Measurements from ENCODE around the gene TMIGD1. TPM values are rescaled to one million over a fixed set of nuclear protein-coding genes. Genes with fewer than 3 reads are reported as not detected.

TMIGD1 gene
- total and polyA plus RNA-seq, 2 donors (not counting 1 experiment from before 2014, with no cell fraction given), result not detected

DNA sequence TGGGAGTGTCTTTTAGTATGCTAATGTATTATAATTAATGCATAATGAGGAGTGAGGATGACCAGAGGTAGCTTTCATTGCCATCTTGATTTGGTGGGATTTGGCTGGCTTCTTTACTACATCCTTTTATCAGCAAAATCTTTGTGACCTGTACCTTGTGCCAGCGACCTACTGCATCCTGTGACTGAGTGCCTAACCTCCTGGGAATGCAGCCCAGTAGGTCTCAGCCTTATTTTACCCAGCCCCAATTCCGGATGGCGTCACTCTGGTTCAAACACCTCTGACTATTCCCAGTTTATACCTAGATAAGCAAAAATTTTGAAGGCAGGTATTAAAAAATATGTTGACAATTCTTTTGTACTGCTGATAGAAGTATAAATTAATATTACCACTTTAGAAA lies 31.6 kb downstream of the TMIGD1 start:
- H3K79me2 ChIP-seq (ENCODE audit: control insufficient read depth, insufficient read depth, low read length), result no peaks in the 10 kb centered on the region
- no peaks in the 10 kb centered on the region for H3K36me3 ChIP-seq (ENCODE audit: control insufficient read depth, insufficient read depth, low read length)
- no peaks in the 10 kb centered on the region for H3K27me3 ChIP-seq (ENCODE audit: control insufficient read depth, insufficient read depth, low read length)
- H3K4me1 ChIP-seq (ENCODE audit: control insufficient read depth, extremely low read depth, insufficient read depth, low read length), result no peaks in the 10 kb centered on the region
- H4K20me1 ChIP-seq (ENCODE audit: control insufficient read depth, extremely low read depth, insufficient read depth, low read length), result no peaks in the 10 kb centered on the region
- TF ChIP-seq EZH2 (IDR thresholded peaks at IDR 0.05; ENCODE audit: low read length, missing control alignments), result no peak
- TF ChIP-seq, protein P1, sequence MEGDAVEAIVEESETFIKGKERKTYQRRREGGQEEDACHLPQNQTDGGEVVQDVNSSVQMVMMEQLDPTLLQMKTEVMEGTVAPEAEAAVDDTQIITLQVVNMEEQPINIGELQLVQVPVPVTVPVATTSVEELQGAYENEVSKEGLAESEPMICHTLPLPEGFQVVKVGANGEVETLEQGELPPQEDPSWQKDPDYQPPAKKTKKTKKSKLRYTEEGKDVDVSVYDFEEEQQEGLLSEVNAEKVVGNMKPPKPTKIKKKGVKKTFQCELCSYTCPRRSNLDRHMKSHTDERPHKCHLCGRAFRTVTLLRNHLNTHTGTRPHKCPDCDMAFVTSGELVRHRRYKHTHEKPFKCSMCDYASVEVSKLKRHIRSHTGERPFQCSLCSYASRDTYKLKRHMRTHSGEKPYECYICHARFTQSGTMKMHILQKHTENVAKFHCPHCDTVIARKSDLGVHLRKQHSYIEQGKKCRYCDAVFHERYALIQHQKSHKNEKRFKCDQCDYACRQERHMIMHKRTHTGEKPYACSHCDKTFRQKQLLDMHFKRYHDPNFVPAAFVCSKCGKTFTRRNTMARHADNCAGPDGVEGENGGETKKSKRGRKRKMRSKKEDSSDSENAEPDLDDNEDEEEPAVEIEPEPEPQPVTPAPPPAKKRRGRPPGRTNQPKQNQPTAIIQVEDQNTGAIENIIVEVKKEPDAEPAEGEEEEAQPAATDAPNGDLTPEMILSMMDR (conservative IDR thresholded peaks at IDR 0.05 in 1 of 2, IDR thresholded peaks at IDR 0.05 in 1 of 2; ENCODE audit: low read depth in 1 of 2, low read length in 2 of 2), result no peak
- no peak overlapping the region for H3K4me3 ChIP-seq (replicated peaks in 1 of 4; ENCODE audit: control extremely low read depth in 1 of 4, insufficient read depth in 1 of 4, low read depth in 3 of 4, low read length in 4 of 4)
- H3K4me2 ChIP-seq (ENCODE audit: extremely low read depth, insufficient read depth, low read length), result no peak overlapping the region
- H3K9me3 ChIP-seq (ENCODE audit: control insufficient read depth, insufficient read depth, low read depth, low read length), result no peaks in the 10 kb centered on the region
- no peak overlapping the region for H3K9ac ChIP-seq (ENCODE audit: insufficient read depth, low read length)
- H3K27ac ChIP-seq (ENCODE audit: insufficient read depth, low read length), result no peak overlapping the region
- DNase-seq (ENCODE audit: low read depth in 2 of 2), result no peak
- no peak overlapping the region for H2AFZ ChIP-seq (ENCODE audit: low read length)

DNA sequence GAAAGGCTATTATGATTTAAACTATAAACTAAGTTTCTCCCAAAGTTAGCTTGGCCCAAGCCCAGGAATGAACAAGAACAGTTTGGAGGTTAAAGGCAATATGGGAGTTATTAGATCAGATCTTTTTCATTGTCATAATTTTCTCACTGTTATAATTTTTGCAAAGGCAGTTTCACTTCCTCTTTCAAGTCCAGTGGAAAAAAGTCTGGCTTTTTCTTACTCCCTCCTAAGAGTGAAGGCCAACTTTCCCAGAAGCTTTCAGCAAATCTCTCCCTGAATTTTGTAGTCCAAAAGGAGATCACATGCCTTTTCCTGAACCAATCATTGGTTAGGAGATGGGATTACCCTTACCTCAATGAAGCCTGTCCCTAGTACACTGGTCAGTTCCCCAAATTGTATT lies 33.0 kb downstream of the TMIGD1 start:
- Histone ChIP-seq H3K9me3 (ENCODE audit: control insufficient read depth, insufficient read depth, low read depth, low read length) (no peaks in the 10 kb centered on the region), H3K4me3 (replicated peaks in 1 of 4; ENCODE audit: control extremely low read depth in 1 of 4, insufficient read depth in 1 of 4, low read depth in 3 of 4, low read length in 4 of 4) (no peak overlapping the region)

DNA sequence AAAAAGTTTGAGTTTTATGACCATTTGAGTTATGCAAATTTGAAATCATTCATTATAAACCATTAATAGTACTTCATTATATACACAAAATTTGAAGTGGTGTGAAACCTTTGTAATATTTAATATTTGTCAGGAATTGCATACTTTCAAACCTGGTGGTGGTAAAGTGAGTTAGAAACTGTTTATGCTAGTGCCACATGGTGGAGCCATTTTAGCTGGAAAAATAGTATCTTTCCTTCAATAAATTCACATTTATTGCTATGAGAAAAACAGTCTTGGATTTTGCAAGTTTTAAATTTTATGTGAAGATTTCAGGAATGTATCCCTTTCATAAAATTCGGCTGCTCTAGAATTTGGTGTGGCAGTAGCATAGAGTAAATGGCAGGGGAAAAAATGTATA lies 34.9 kb downstream of the TMIGD1 start:
- Histone ChIP-seq H3K27me3 (ENCODE audit: control insufficient read depth, insufficient read depth, low read length) (no peaks in the 10 kb centered on the region), H3K27ac (ENCODE audit: insufficient read depth, low read length) (no peak overlapping the region), H3K9me3 (ENCODE audit: control insufficient read depth, insufficient read depth, low read depth, low read length) (no peaks in the 10 kb centered on the region), H3K4me3 (replicated peaks in 1 of 4; ENCODE audit: control extremely low read depth in 1 of 4, insufficient read depth in 1 of 4, low read depth in 3 of 4, low read length in 4 of 4) (no peak overlapping the region), H3K9ac (ENCODE audit: insufficient read depth, low read length) (no peak overlapping the region), H3K4me1 (ENCODE audit: control insufficient read depth, extremely low read depth, insufficient read depth, low read length) (no peaks in the 10 kb centered on the region), H3K36me3 (ENCODE audit: control insufficient read depth, insufficient read depth, low read length) (no peaks in the 10 kb centered on the region), H2AFZ (ENCODE audit: low read length) (no peak overlapping the region), H3K4me2 (ENCODE audit: extremely low read depth, insufficient read depth, low read length) (no peak overlapping the region), H3K79me2 (ENCODE audit: control insufficient read depth, insufficient read depth, low read length) (no peaks in the 10 kb centered on the region), H4K20me1 (ENCODE audit: control insufficient read depth, extremely low read depth, insufficient read depth, low read length) (no peaks in the 10 kb centered on the region)
- DNase-seq (ENCODE audit: low read depth in 2 of 2), result peak in 1 of 2 donors; percentile 46
- TF ChIP-seq, protein P1 (conservative IDR thresholded peaks at IDR 0.05 in 1 of 2, IDR thresholded peaks at IDR 0.05 in 1 of 2; ENCODE audit: low read depth in 1 of 2, low read length in 2 of 2), result peak; percentile 23 to 49
- TF ChIP-seq EZH2 (IDR thresholded peaks at IDR 0.05; ENCODE audit: low read length, missing control alignments), result no peak

More for the DNA sequence above, 33.0 kb downstream of the TMIGD1 start:
- H4K20me1 ChIP-seq (ENCODE audit: control insufficient read depth, extremely low read depth, insufficient read depth, low read length), result no peaks in the 10 kb centered on the region
- H3K4me1 ChIP-seq (ENCODE audit: control insufficient read depth, extremely low read depth, insufficient read depth, low read length), result no peaks in the 10 kb centered on the region
- H2AFZ ChIP-seq (ENCODE audit: low read length), result no peak overlapping the region
- H3K27ac ChIP-seq (ENCODE audit: insufficient read depth, low read length), result no peak overlapping the region
- H3K4me2 ChIP-seq (ENCODE audit: extremely low read depth, insufficient read depth, low read length), result no peak overlapping the region
- no peak for TF ChIP-seq EZH2 (IDR thresholded peaks at IDR 0.05; ENCODE audit: low read length, missing control alignments)
- TF ChIP-seq, protein P1 (conservative IDR thresholded peaks at IDR 0.05 in 1 of 2, IDR thresholded peaks at IDR 0.05 in 1 of 2; ENCODE audit: low read depth in 1 of 2, low read length in 2 of 2), result no peak
- DNase-seq (ENCODE audit: low read depth in 2 of 2), result no peak
- no peak overlapping the region for H3K9ac ChIP-seq (ENCODE audit: insufficient read depth, low read length)
- H3K79me2 ChIP-seq (ENCODE audit: control insufficient read depth, insufficient read depth, low read length), result no peaks in the 10 kb centered on the region
- H3K36me3 ChIP-seq (ENCODE audit: control insufficient read depth, insufficient read depth, low read length), result no peaks in the 10 kb centered on the region
- H3K27me3 ChIP-seq (ENCODE audit: control insufficient read depth, insufficient read depth, low read length), result no peaks in the 10 kb centered on the region
